Panc1 (cell line): ENCODE results near the gene CCDC177. TPM values are rescaled to one million over a fixed set of nuclear protein-coding genes. Genes with fewer than 3 reads are reported as not detected.

ENCODE experiments used
- ATAC-seq: fragments of 200-7000 bp; cut with Tn5 transposase; 2 replicates; pipeline ENCODE4 v1.9.1; 2020; ENCODE audit warnings: mild to moderate bottlenecking, moderate library complexity
- BruUV-seq: library from RNA; stranded (reverse); fragments of 400-500 nt; replicated peaks from 2 replicates; lab custom pipeline; 2021; lab: Mats Ljungman, UMichigan
- CTCF ChIA-PET: fragments of 300-600 bp; sonication (Branson Sonifier 250); formaldehyde crosslinking; loops from one replicate; lab custom pipeline; 2022; ENCODE audit warnings: antibody characterized with exemption; lab: Charles Lee
- POLR2A ChIA-PET: fragments of 300-600 bp; sonication (Branson Sonifier 250); formaldehyde crosslinking; loops from one replicate; lab custom pipeline; 2022; ENCODE audit warnings: antibody characterized with exemption; lab: Charles Lee
- DNase-seq: peaks from one replicate; pipeline ENCODE4 v3.0.0-alpha.2; 2010; ENCODE audit warnings: low read depth, low spot score
- H3K27ac ChIP-seq: 2 replicates; pipeline ENCODE4 v1.5.1; 2011; ENCODE audit warnings: mild to moderate bottlenecking, low read length, inconsistent platforms
- H3K27me3 ChIP-seq: fragments of 200-500 bp; sonication (Bioruptor generic); 2 replicates; pipeline ENCODE4 v1.6.0; 2014; ENCODE audit warnings: low read length, inconsistent platforms; ENCODE audit not compliant: control insufficient read depth, insufficient read depth
- H3K36me3 ChIP-seq: fragments of 200-500 bp; sonication (Bioruptor generic); 2 replicates; pipeline ENCODE4 v1.5.1; 2014; ENCODE audit warnings: inconsistent platforms, mild to moderate bottlenecking, low read length, moderate library complexity; ENCODE audit not compliant: control insufficient read depth, insufficient read depth
- H3K4me1 ChIP-seq: 2 replicates; pipeline ENCODE4 v1.5.1; 2011; ENCODE audit warnings: inconsistent platforms, mild to moderate bottlenecking, low read length, moderate library complexity; ENCODE audit not compliant: control insufficient read depth, insufficient read depth
- H3K4me3 ChIP-seq, 2 experiments: 2 replicates each; pipeline ENCODE4 v1.5.1; 2011 to 2012; ENCODE audit warnings: low read depth in 2 of 2, low read length in 2 of 2, mild to moderate bottlenecking in 2 of 2, inconsistent platforms in 1 of 2, moderate library complexity in 1 of 2
- H3K9me3 ChIP-seq: fragments of 200-500 bp; sonication (Bioruptor generic); 2 replicates; pipeline ENCODE4 v1.5.1; 2014; ENCODE audit warnings: low read depth, mild to moderate bottlenecking, inconsistent platforms, low read length, moderate library complexity; ENCODE audit not compliant: control insufficient read depth, insufficient read depth
- CTCF ChIP-seq: fragments of 450-650 bp; IDR thresholded peaks from 2 replicates; pipeline ENCODE4 v1.5.1; 2017; ENCODE audit warnings: mild to moderate bottlenecking
- POLR2AphosphoS5 ChIP-seq: IDR thresholded peaks from 2 replicates; pipeline ENCODE4 v1.6.1; 2012; ENCODE audit warnings: mild to moderate bottlenecking, low read depth, low read length, moderate library complexity
- SIN3A ChIP-seq: IDR thresholded peaks from 2 replicates; pipeline ENCODE4 v1.6.1; 2012; ENCODE audit warnings: low read depth, mild to moderate bottlenecking, low read length, moderate library complexity, borderline replicate concordance; ENCODE audit not compliant: insufficient read depth
- TCF7L2 ChIP-seq: IDR thresholded peaks from 2 replicates; pipeline ENCODE4 v1.6.1; 2011; ENCODE audit warnings: mild to moderate bottlenecking, low read depth, low read length, inconsistent platforms
- in situ Hi-C: cut with HindIII; loops from 2 replicates; pipeline ENCODE4 v1.10.0; 2016; ENCODE audit warnings: low sequenced_read_pairs, low pct_unique_long_range_greater_than_20kb
- intact Hi-C: fragments of 100-400 bp; cut with micrococcal nuclease; formaldehyde crosslinking; loops from one replicate; pipeline ENCODE4 v1.10.0; 2022; ENCODE audit not compliant: unreplicated experiment
- total RNA-seq: library from RNA; stranded (reverse); gene quantifications from one replicate; pipeline ENCODE4 v1.2.1, GENCODE V29; 2021; ENCODE audit not compliant: unreplicated experiment
- TF ChIP-seq, protein P1 (sequence below), 2 experiments: IDR thresholded peaks; 2 replicates each; pipeline ENCODE4 v1.6.1; 2011 to 2012; ENCODE audit warnings: low read depth in 2 of 2, control low read depth in 1 of 2, low read length in 1 of 2, mild to moderate bottlenecking in 1 of 2, moderate library complexity in 1 of 2; ENCODE audit not compliant: insufficient read depth in 1 of 2

The CCDC177 gene
- total RNA-seq, 1 experiment from 2014 or later = not detected

DNA sequence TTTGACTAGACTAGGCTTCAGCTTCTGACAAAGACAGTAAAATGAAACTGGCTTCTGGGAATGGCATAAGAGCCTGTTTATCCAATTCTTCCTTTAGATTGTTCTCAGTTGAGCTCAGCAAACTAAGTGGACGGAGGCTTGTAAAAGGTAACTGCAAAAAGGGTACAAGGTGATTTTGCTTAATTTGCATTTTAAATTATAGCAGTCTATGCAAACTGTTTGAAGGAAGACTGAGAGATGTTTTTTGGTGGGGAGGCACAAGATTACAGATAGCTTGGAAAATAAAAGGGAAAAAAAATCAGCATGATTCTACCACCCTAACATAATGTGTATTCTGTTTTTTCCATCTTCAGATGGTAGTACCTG is 41.7 kb upstream of the CCDC177 start:
- POLR2A ChIA-PET = no interaction called here
- ATAC-seq (no peak), DNase-seq (no peak)
- no peaks in the 10 kb centered on the region for H3K9me3 ChIP-seq
- H3K27me3 ChIP-seq = no peaks in the 10 kb centered on the region
- no peak overlapping the region for H3K27ac ChIP-seq
- H3K4me3 ChIP-seq = no peak overlapping the region
- no peaks in the 10 kb centered on the region for H3K4me1 ChIP-seq
- CTCF ChIA-PET = interaction anchor here (0.6 kb wide), 1 partner anchor 36 kb away, joined by 7 read pairs; no protein-coding TSS in a partner anchor
- in situ Hi-C loops = no loop called here
- intact Hi-C loops = no loop called here
- TF ChIP-seq POLR2AphosphoS5 (no peak), SIN3A (no peak), CTCF (no peak), TCF7L2 (no peak)
- TF ChIP-seq, protein P1, sequence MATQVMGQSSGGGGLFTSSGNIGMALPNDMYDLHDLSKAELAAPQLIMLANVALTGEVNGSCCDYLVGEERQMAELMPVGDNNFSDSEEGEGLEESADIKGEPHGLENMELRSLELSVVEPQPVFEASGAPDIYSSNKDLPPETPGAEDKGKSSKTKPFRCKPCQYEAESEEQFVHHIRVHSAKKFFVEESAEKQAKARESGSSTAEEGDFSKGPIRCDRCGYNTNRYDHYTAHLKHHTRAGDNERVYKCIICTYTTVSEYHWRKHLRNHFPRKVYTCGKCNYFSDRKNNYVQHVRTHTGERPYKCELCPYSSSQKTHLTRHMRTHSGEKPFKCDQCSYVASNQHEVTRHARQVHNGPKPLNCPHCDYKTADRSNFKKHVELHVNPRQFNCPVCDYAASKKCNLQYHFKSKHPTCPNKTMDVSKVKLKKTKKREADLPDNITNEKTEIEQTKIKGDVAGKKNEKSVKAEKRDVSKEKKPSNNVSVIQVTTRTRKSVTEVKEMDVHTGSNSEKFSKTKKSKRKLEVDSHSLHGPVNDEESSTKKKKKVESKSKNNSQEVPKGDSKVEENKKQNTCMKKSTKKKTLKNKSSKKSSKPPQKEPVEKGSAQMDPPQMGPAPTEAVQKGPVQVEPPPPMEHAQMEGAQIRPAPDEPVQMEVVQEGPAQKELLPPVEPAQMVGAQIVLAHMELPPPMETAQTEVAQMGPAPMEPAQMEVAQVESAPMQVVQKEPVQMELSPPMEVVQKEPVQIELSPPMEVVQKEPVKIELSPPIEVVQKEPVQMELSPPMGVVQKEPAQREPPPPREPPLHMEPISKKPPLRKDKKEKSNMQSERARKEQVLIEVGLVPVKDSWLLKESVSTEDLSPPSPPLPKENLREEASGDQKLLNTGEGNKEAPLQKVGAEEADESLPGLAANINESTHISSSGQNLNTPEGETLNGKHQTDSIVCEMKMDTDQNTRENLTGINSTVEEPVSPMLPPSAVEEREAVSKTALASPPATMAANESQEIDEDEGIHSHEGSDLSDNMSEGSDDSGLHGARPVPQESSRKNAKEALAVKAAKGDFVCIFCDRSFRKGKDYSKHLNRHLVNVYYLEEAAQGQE (IDR thresholded peaks at IDR 0.05; ENCODE audit: insufficient read depth in 1 of 2, low read depth in 2 of 2, low read length in 1 of 2) = no peak
- no peaks in the 10 kb centered on the region for H3K36me3 ChIP-seq
- no TSS peak for BruUV-seq

DNA sequence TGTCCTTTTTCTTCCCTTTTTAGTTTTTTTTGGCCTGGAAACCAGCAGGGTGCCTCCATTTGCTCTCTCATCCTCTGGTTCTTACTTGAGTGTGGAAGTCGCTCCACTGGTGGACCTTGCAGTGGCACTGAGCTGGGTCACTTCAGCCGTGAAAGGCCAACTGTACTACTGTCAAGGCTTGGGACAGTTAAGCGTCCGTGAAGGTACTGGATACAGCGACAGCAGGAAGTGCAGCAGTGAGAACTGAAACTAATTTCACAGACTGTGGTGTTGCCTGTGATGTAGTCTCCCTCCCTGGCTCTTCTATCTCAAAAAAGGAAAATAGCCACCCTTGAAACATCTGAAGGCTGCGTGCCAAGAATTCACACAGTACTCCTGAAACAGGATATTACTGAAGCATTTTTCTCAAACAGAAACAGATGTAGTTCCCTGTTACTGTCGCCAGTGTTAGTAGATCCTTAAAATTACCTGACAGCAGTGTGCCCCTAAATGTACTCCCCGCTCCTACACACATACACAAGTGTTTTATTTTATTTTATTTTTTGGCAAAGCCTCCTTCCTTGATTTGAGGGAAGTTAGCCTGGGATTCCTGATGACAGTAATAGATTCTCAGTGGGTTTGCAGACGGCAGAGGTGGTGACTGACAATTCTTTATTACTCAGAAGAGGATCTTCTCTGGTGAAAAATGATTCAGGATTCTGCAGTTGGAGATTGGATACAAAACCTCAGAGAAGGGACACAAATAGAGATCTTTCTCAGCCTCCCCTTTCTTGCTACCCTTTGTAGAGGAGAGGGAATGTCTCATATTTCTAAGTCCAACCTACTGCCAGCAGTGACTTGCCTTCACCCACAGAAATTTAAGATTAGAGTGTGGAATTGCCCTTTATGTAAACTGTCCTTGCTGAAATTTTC is 41.1 kb upstream of the CCDC177 start:
- in situ Hi-C loops = no loop called here
- intact Hi-C loops = no loop called here
- TF ChIP-seq SIN3A (no peak), TCF7L2 (no peak), POLR2AphosphoS5 (no peak), CTCF (no peak)
- TF ChIP-seq, protein P1 (IDR thresholded peaks at IDR 0.05; ENCODE audit: insufficient read depth in 1 of 2, low read depth in 2 of 2, low read length in 1 of 2) = no peak
- DNase-seq = no peak
- Histone ChIP-seq H3K4me3 (no peak overlapping the region), H3K27ac (peak overlapping the region; percentile 9; the same call in 1 of the 2 replicates), H3K36me3 (no peaks in the 10 kb centered on the region; the same call in 1 of the 2 replicates), H3K4me1 (no peaks in the 10 kb centered on the region), H3K9me3 (no peaks in the 10 kb centered on the region), H3K27me3 (no peaks in the 10 kb centered on the region)
- no peak for ATAC-seq
- ChIA-PET CTCF (no interaction called here), POLR2A (no interaction called here)
- BruUV-seq = no TSS peak
